ENCODE results near the gene PTDSS2. TPM values are rescaled to one million over a fixed set of nuclear protein-coding genes. Genes with fewer than 3 reads are reported as not detected.

The PTDSS2 gene
- total RNA-seq, 2 donors from 2014 or later = 20.6 to 27.6 TPM

GRCh38 chr11:521177-521688 lies 71.2 kb downstream of the PTDSS2 start:
- Histone ChIP-seq H3K36me3 (no peaks in the 10 kb centered on the region), H3K27ac (no peak overlapping the region), H3K9me3 (no peaks in the 10 kb centered on the region), H3K4me1 (no peaks in the 10 kb centered on the region), H3K4me3 (no peak overlapping the region), H3K9ac (ENCODE audit: low read depth in 2 of 2, low read length in 2 of 2) (no peak overlapping the region), H3K27me3 (no peaks in the 10 kb centered on the region)
- intact Hi-C loops (cut with DNase I) = no loop called here
- no peak for DNase-seq
- no peak for TF ChIP-seq CTCF (IDR thresholded peaks at IDR 0.05)

- no peak for DNase-seq
- H3K4me1 ChIP-seq = no peaks in the 10 kb centered on the region
- H3K27ac ChIP-seq = no peak overlapping the region
- no peak overlapping the region for H3K4me3 ChIP-seq
- no peaks in the 10 kb centered on the region for H3K36me3 ChIP-seq
- intact Hi-C loops (cut with DNase I) = no loop called here
- no peak for TF ChIP-seq CTCF (IDR thresholded peaks at IDR 0.05)
- H3K9me3 ChIP-seq = no peaks in the 10 kb centered on the region
- no peaks in the 10 kb centered on the region for H3K27me3 ChIP-seq
- no peak overlapping the region for H3K9ac ChIP-seq (ENCODE audit: low read depth in 2 of 2, low read length in 2 of 2)
Observed at GRCh38 chr11:526192-526591, 76.1 kb downstream of the PTDSS2 start.

- no peak overlapping the region for H3K9ac ChIP-seq (ENCODE audit: low read depth in 2 of 2, low read length in 2 of 2)
- no peaks in the 10 kb centered on the region for H3K9me3 ChIP-seq
- H3K36me3 ChIP-seq = peaks cover 8% of the 10 kb centered on the region
- DNase-seq = no peak
- no peaks in the 10 kb centered on the region for H3K4me1 ChIP-seq
- no peak overlapping the region for H3K27ac ChIP-seq
- intact Hi-C loops (cut with DNase I) = no loop called here
- H3K4me3 ChIP-seq = no peak overlapping the region
- no peak for TF ChIP-seq CTCF (IDR thresholded peaks at IDR 0.05)
- H3K27me3 ChIP-seq = no peaks in the 10 kb centered on the region
Observed at GRCh38 chr11:528166-528814, 78.2 kb downstream of the PTDSS2 start.

DNA sequence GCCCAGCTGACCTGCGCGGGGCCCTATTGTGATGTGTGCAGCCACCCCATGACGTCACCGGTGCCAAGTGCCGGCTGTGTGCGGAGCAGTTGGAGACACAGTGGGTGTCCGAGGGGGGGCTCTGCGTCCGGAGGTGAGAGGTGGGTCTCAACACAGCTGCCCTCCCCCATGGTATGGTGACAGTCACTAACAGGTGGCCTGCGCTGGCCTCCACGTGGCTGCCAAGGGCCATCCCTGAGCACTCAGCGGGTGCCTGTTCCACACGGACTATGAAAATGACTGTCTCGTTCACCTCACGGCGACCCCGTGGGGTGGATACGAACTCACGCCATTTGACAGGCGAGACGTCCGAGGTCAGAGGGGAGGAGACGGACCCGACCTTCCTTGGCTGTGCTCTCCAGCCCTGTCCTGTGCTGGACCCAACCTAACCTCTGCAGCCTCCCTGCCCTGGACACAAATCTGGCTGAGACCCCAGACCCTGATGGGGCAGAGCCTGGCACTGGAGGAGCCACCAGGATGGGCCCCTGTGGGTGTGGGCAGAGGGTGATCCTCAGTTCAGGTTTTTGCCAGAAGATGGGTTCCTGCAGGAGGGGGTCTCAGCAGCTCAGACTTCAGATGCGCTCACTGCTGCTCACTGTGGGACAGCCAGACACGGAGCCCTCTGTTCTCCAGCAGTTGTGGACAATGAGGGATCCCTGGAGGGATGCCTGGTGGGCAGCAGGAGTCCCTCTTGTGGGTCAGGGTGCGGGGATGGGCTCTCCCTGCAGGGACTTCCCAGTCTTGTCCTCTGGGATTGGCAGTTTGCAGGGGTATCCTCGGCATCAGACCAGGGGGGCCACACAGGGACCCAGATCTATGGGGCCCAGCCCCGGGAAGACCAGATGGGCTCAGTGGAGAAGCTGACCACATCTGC lies 79.0 kb downstream of the PTDSS2 start:
- Histone ChIP-seq H3K9ac (ENCODE audit: low read depth in 2 of 2, low read length in 2 of 2) (no peak overlapping the region), H3K9me3 (no peaks in the 10 kb centered on the region), H3K36me3 (peaks cover 8% of the 10 kb centered on the region), H3K4me3 (no peak overlapping the region), H3K27me3 (no peaks in the 10 kb centered on the region), H3K27ac (no peak overlapping the region), H3K4me1 (peaks cover 2% of the 10 kb centered on the region)
- DNase-seq = no peak
- intact Hi-C loops (cut with DNase I) = no loop called here
- no peak for TF ChIP-seq CTCF (IDR thresholded peaks at IDR 0.05)

- H3K4me3 ChIP-seq = no peak overlapping the region
- H3K36me3 ChIP-seq = peaks cover 8% of the 10 kb centered on the region
- intact Hi-C loops (cut with DNase I) = no loop called here
- no peak for TF ChIP-seq CTCF (IDR thresholded peaks at IDR 0.05)
- H3K4me1 ChIP-seq = peaks cover 5% of the 10 kb centered on the region
- H3K9me3 ChIP-seq = no peaks in the 10 kb centered on the region
- no peak for DNase-seq
- no peak overlapping the region for H3K27ac ChIP-seq
- H3K9ac ChIP-seq (ENCODE audit: low read depth in 2 of 2, low read length in 2 of 2) = no peak overlapping the region
- H3K27me3 ChIP-seq = no peaks in the 10 kb centered on the region
Observed at GRCh38 chr11:529728-530411, 79.8 kb downstream of the PTDSS2 start.

Data from colonic mucosa (tissue), 4 donors.